ENCODE results near the gene KCNIP1. TPM values are rescaled to one million over a fixed set of nuclear protein-coding genes. Genes with fewer than 3 reads are reported as not detected.

KCNIP1 gene
- polyA plus RNA-seq, 3 donors, result not detected

- intact Hi-C loops (cut with micrococcal nuclease), result no loop called here
- Histone ChIP-seq H3K4me2 (replicated peaks; ENCODE audit: extremely low read depth, low read length, poor library complexity, severe bottlenecking) (no peak overlapping the region), H2AFZ (ENCODE audit: insufficient read depth, low read depth, low read length, poor library complexity, severe bottlenecking) (no peak overlapping the region), H3K36me3 (replicated peaks in 1 of 2; ENCODE audit: control insufficient read depth in 1 of 2, insufficient read depth in 2 of 2, low read length in 2 of 2) (no peaks in the 10 kb centered on the region), H3K79me2 (ENCODE audit: insufficient read depth, low read length) (no peaks in the 10 kb centered on the region), H3K27ac (ENCODE audit: low read depth in 1 of 2, low read length in 2 of 2) (no peak overlapping the region), H3K9me3 (replicated peaks in 1 of 2; ENCODE audit: control insufficient read depth in 1 of 2, insufficient read depth in 1 of 2, low read length in 2 of 2) (no peaks in the 10 kb centered on the region), H3K27me3 (ENCODE audit: control insufficient read depth in 2 of 2, insufficient read depth in 2 of 2, low read length in 2 of 2) (no peaks in the 10 kb centered on the region), H3K9ac (ENCODE audit: insufficient read depth, low read length, poor library complexity, severe bottlenecking) (no peak overlapping the region), H3K4me3 (replicated peaks in 1 of 3; ENCODE audit: low read depth in 2 of 3, low read length in 3 of 3) (no peak overlapping the region), H4K20me1 (ENCODE audit: insufficient read depth, low read length) (no peaks in the 10 kb centered on the region), H3K4me1 (ENCODE audit: control insufficient read depth in 1 of 2, insufficient read depth in 2 of 2, low read length in 2 of 2) (peaks cover 11 to 19% of the 10 kb centered on the region in 2 donors)
- Mint-ChIP-seq H3K4me1 (peaks cover 13% of the 10 kb centered on the region), H3K27ac (peak overlapping the region in 2 of 7 donors; percentile 14 to 25), H3K36me3 (no peaks in the 10 kb centered on the region), H3K27me3 (ENCODE audit: low read depth in 3 of 3) (peaks cover 2 to 10% (median 2%) of the 10 kb centered on the region in 3 donors), H3K4me3 (no peak overlapping the region), H3K9me3 (peaks cover 0 to 1% (median 0%) of the 10 kb centered on the region in 7 donors)
- peak; percentile 21 to 43 (median 27) for DNase-seq
- no peak for TF ChIP-seq CTCF (IDR thresholded peaks at IDR 0.05)
- 20% methylated on average over 1 of the region's 8 CpGs for WGBS (ENCODE audit: insufficient coverage)
These were observed 7.9 kb downstream of the KCNIP1 start for GRCh38 chr5:170511551-170512258.

- intact Hi-C loops (cut with micrococcal nuclease), result no loop called here
- no peak overlapping the region for H3K27ac Mint-ChIP-seq
- WGBS (ENCODE audit: insufficient coverage), result 82% methylated on average over 5 of the region's 5 CpGs
These were observed 10.2 kb downstream of the KCNIP1 start for GRCh38 chr5:170513856-170514525.

More at GRCh38 chr5:170513856-170514525, 10.2 kb downstream of the KCNIP1 start:
- no peak for TF ChIP-seq CTCF (IDR thresholded peaks at IDR 0.05)
- Histone ChIP-seq H3K9ac (ENCODE audit: insufficient read depth, low read length, poor library complexity, severe bottlenecking) (no peak overlapping the region), H3K4me3 (replicated peaks in 1 of 3; ENCODE audit: low read depth in 2 of 3, low read length in 3 of 3) (no peak overlapping the region), H3K27ac (ENCODE audit: low read depth in 1 of 2, low read length in 2 of 2) (no peak overlapping the region), H3K27me3 (ENCODE audit: control insufficient read depth in 2 of 2, insufficient read depth in 2 of 2, low read length in 2 of 2) (no peaks in the 10 kb centered on the region), H3K9me3 (replicated peaks in 1 of 2; ENCODE audit: control insufficient read depth in 1 of 2, insufficient read depth in 1 of 2, low read length in 2 of 2) (no peaks in the 10 kb centered on the region), H2AFZ (ENCODE audit: insufficient read depth, low read depth, low read length, poor library complexity, severe bottlenecking) (no peak overlapping the region), H4K20me1 (ENCODE audit: insufficient read depth, low read length) (no peaks in the 10 kb centered on the region), H3K4me2 (replicated peaks; ENCODE audit: extremely low read depth, low read length, poor library complexity, severe bottlenecking) (no peak overlapping the region), H3K79me2 (ENCODE audit: insufficient read depth, low read length) (no peaks in the 10 kb centered on the region), H3K4me1 (ENCODE audit: control insufficient read depth in 1 of 2, insufficient read depth in 2 of 2, low read length in 2 of 2) (peaks cover 11 to 19% of the 10 kb centered on the region in 2 donors), H3K36me3 (replicated peaks in 1 of 2; ENCODE audit: control insufficient read depth in 1 of 2, insufficient read depth in 2 of 2, low read length in 2 of 2) (no peaks in the 10 kb centered on the region)
- peaks cover 0 to 1% (median 0%) of the 10 kb centered on the region in 7 donors for H3K9me3 Mint-ChIP-seq
- H3K36me3 Mint-ChIP-seq, result no peaks in the 10 kb centered on the region
- H3K4me3 Mint-ChIP-seq, result no peak overlapping the region
- H3K27me3 Mint-ChIP-seq (ENCODE audit: low read depth in 3 of 3), result peaks cover 2 to 4% (median 2%) of the 10 kb centered on the region in 3 donors
- H3K4me1 Mint-ChIP-seq, result peaks cover 13% of the 10 kb centered on the region
- no peak for DNase-seq
